AG09309 (cell line): ENCODE results near the gene PLEKHA6.

Source experiments
- DNase-seq: peaks from one replicate; pipeline ENCODE4 v3.0.0-alpha.2; 2010; ENCODE audit warnings: low read depth
- H3K4me3 ChIP-seq: 2 replicates; pipeline ENCODE4 v1.5.1; 2011; ENCODE audit warnings: mild to moderate bottlenecking, low read depth, low read length, moderate library complexity; ENCODE audit not compliant: control insufficient read depth
- CTCF ChIP-seq: IDR thresholded peaks from 2 replicates; pipeline ENCODE4 v1.5.1; 2011; ENCODE audit warnings: mild to moderate bottlenecking, low read depth, low read length, inconsistent platforms; ENCODE audit not compliant: insufficient read depth, control insufficient read depth; ENCODE audit errors: missing control alignments

Gene PLEKHA6

DNA sequence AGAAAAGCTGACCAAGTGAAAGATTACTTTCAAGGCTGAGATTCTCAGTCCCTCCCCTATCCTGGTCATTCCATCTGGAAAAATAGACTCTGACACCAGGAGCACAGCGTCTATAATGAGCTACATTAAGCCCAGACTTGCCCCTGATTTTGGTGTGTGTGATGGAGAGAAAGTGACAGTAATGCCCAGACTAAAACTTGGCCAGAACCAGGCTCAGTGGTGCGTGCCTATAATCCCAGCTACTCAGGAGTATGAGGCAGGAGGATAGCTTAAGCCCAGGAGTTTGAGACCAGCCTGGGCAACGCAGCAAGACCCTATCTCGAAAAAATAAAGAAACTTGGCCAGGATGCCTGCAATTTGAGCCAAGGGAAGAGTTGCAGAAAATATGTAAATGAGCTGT lies 15.9 kb downstream of the PLEKHA6 start:
- DNase-seq: no peak
- no peak for TF ChIP-seq CTCF
- H3K4me3 ChIP-seq: no peak overlapping the region

DNA sequence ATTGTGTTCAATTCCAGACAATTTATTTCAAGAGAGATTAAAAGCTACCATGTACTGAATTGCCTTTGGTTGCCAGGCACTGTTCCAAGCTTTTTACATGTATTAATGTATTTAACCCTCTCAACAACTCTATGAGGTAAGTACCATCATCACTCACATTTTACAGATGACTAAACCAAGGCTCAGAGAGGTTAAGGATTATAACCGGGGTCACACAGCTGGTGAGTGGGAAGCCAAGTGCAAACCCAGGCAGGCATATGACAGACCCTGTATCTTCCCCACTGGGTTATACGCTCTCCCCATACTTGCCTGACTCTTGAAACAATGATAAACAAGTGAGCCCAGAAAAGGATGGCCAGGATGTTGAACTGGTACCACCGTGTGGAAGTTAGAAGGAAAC lies 16.5 kb downstream of the PLEKHA6 start:
- no peak for TF ChIP-seq CTCF
- no peak overlapping the region for H3K4me3 ChIP-seq
- no peak for DNase-seq

DNA sequence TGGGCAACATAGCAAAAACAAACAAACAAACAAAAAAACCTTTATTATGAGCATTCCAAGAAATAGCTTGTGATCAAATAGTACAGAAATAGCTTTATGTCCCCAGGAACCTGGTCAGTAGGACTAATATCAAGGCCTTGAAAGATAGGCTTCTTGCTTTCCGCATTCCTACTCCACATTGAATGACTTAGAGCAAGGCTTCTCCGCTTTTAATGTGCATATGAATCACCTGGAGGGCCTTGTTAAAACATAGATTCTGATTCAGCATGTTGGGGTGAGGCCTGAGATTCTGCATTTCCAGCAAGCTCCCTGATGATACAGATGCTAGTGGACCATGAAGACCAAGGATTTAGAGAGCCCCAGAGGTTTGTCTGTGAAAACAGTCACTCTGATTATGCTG lies 17.4 kb downstream of the PLEKHA6 start:
- DNase-seq: no peak
- H3K4me3 ChIP-seq: no peak overlapping the region
- no peak for TF ChIP-seq CTCF

- H3K4me3 ChIP-seq: no peak overlapping the region
- no peak for DNase-seq
- no peak for TF ChIP-seq CTCF
Observed at GRCh38 chr1:204341380-204341779, 18.3 kb downstream of the PLEKHA6 start.

DNA sequence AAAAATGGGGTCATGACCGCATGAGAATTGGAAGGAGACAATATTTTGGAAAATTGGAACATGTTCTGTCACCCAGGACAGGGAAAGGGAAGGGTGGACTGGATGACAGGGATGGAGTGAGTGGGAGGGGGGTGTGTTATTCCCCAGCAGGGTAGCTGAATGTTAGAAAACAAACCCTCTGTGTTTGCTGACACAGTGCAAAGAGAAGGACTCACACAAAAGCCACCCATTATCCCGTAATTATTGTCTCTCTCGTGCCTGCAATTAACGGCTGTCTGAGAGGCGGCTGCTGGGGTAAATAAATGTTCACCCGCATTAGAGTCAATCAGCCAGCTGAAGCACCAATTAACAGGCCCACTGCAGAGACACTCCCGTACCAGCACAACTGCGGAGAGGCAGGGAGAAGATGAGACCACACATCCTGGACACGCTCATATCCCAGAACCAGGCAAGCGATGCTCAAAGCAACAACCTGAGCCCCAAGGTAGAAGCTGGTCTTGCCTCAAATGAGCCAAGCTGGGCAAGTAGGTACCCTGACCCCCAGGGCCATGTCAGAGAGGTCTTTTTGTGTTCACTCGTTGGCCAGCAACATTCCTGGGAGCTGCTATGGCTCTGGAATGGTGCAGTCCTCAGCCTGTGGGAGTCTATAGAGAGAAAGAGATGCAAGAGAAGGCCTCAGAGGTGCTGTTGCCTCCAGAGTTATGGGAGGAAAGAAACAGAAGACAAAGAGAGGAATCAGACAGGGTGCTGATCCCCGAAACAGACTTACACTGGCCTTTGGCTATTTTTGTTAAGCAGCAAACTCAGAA lies 19.4 kb downstream of the PLEKHA6 start:
- no peak overlapping the region for H3K4me3 ChIP-seq
- DNase-seq: no peak
- TF ChIP-seq CTCF: no peak

DNA sequence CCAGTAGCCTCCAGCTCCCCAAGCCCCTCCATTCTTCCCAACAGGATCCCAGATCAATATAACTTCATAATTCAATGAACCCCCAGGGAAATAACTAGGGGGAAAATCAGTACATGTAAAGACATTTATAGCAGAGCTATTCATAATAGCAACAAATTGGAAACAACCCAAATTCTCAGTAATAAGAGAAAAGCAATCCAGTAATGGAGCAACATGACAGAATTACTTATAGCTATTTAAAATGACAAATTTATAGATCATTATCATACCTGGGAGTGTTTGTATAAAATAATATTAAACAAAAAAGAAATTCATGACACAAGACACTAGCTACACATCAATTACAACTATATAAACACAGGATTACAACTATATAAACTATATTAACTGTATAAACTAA lies 20.2 kb downstream of the PLEKHA6 start:
- no peak for TF ChIP-seq CTCF
- no peak overlapping the region for H3K4me3 ChIP-seq
- DNase-seq: no peak
